Spleen (tissue), 7 donors: ENCODE measurements around the gene FBLN7.

Source experiments
- POLR2A ChIP-seq, 3 donors: fragments of 450-650 bp; IDR thresholded peaks; one replicate each; pipeline ENCODE4 v1.5.1; 2017; ENCODE audit warnings: antibody characterized with exemption in 3 of 3, mild to moderate bottlenecking in 1 of 3
- POLR2AphosphoS5 ChIP-seq, 3 donors: sonication (generic); formaldehyde crosslinking; IDR thresholded peaks; one replicate each; pipeline ENCODE4 v1.5.1; 2017; ENCODE audit warnings: antibody characterized with exemption in 3 of 3
- TF ChIP-seq, protein P1 (sequence below), 11 experiments: fragments of 200-600 bp in 7 of 11; fragments of 450-650 bp in 4 of 11; sonication (generic) in 4 of 11; IDR thresholded peaks in 8 of 11; conservative IDR thresholded peaks in 3 of 11; 1 replicate in 7 of 11; 2 replicates in 4 of 11; pipeline versions ENCODE4 v1.4.0 to v1.8.0; 2016 to 2021; ENCODE audit warnings: antibody characterized with exemption in 11 of 11, inconsistent platforms in 4 of 11, mild to moderate bottlenecking in 1 of 11
- donor health status: DM: no; HTN: no; CAD: no; lungs with moderate emphysema.
- donor health status: DM: no; HTN: no; CAD: no.
- donor health status: DM: no; HTN: no; CAD: no.

DNA sequence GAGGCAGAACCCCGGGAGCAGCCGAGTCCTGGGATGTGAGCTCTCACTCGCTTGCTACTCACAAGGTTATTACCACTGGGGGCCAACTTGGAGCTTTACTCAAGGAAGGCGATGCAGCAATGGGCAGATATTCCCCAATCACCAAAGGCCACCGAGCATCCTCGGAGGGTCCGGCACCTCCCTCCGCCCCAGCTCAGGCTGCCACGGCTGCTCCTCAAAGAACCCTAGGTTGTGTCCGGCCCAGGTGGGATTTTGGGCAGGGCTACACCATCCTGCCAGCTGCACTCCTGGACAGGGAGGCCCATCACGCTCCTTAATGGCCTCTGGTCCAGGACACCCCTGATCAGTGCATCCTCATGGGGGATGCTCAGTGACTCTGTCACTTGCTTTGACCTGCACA lies 24.8 kb downstream of the FBLN7 start:
- TF ChIP-seq, protein P1, sequence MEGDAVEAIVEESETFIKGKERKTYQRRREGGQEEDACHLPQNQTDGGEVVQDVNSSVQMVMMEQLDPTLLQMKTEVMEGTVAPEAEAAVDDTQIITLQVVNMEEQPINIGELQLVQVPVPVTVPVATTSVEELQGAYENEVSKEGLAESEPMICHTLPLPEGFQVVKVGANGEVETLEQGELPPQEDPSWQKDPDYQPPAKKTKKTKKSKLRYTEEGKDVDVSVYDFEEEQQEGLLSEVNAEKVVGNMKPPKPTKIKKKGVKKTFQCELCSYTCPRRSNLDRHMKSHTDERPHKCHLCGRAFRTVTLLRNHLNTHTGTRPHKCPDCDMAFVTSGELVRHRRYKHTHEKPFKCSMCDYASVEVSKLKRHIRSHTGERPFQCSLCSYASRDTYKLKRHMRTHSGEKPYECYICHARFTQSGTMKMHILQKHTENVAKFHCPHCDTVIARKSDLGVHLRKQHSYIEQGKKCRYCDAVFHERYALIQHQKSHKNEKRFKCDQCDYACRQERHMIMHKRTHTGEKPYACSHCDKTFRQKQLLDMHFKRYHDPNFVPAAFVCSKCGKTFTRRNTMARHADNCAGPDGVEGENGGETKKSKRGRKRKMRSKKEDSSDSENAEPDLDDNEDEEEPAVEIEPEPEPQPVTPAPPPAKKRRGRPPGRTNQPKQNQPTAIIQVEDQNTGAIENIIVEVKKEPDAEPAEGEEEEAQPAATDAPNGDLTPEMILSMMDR (IDR thresholded peaks at IDR 0.05 in 8 of 11, conservative IDR thresholded peaks at IDR 0.05 in 3 of 11): no peak
- TF ChIP-seq POLR2A (IDR thresholded peaks at IDR 0.05) (no peak), POLR2AphosphoS5 (IDR thresholded peaks at IDR 0.05) (no peak)
